ENCODE results near the gene MGAT5B.

MGAT5B gene

GRCh38 chr17:76996741-76997694 lies 128.8 kb downstream of the MGAT5B start:
- Histone ChIP-seq H3K4me3 (no peak overlapping the region), H3K27ac (no peak overlapping the region)
- TF ChIP-seq CTCF (IDR thresholded peaks at IDR 0.05), result no peak
- no peak for DNase-seq (ENCODE audit: low spot score)

- DNase-seq (ENCODE audit: low spot score), result no peak
- no peak for TF ChIP-seq CTCF (IDR thresholded peaks at IDR 0.05)
- no peak overlapping the region for H3K4me3 ChIP-seq
- H3K27ac ChIP-seq, result no peak overlapping the region
Measured at GRCh38 chr17:76997981-76998531, 129.9 kb downstream of the MGAT5B start.

- H3K27ac ChIP-seq, result no peak overlapping the region
- H3K4me3 ChIP-seq, result no peak overlapping the region
- TF ChIP-seq CTCF (IDR thresholded peaks at IDR 0.05), result no peak
- no peak for DNase-seq (ENCODE audit: low spot score)
Measured at GRCh38 chr17:76998839-76999238, 130.6 kb downstream of the MGAT5B start.
